ENCODE results near the gene SP4. TPM values are rescaled to one million over a fixed set of nuclear protein-coding genes. Genes with fewer than 3 reads are reported as not detected.

The SP4 gene
- total and polyA plus RNA-seq, 7 donors, result 0.60 to 8.7 (median 3.9) TPM

GRCh38 chr7:21454182-21454581, 26.3 kb downstream of the SP4 start:
- H3K4me1 ChIP-seq, result no peaks in the 10 kb centered on the region
- intact Hi-C loops (cut with DNase I), result no loop called here
- DNase-seq, result no peak
- TF ChIP-seq POLR2AphosphoS5 (IDR thresholded peaks at IDR 0.05), result no peak
- TF ChIP-seq POLR2A (IDR thresholded peaks at IDR 0.05), result no peak
- no peak for TF ChIP-seq CTCF (IDR thresholded peaks at IDR 0.05)
- TF ChIP-seq EP300 (IDR thresholded peaks at IDR 0.05), result no peak
- H3K27me3 ChIP-seq, result no peaks in the 10 kb centered on the region
- no peaks in the 10 kb centered on the region for H3K9me3 ChIP-seq
- peaks cover 0 to 7% (median 0%) of the 10 kb centered on the region in 4 donors for H3K36me3 ChIP-seq
- H3K4me3 ChIP-seq, result no peak overlapping the region
- no peak overlapping the region for H3K27ac ChIP-seq

DNA sequence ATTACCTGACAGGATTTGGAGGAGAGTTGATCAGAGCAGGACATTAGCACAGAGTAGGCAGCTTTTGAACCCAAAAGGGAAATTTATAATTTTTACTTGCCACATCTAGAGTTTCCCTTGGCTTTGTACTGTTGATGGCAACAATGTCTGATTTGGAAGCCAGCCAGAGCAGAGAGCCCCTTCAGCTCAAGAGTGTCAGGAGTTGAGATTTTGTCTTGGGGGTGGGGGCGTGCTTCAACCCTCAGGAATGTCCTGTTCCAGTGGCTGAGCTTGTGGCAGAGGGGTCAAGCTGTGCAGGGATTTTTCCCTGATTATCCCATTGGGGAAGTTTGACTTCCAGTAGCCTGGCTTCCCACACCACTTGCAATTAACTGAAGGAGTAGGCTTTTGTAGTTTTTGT, 27.0 kb downstream of the SP4 start:
- no peak for DNase-seq
- Histone ChIP-seq H3K4me1 (no peaks in the 10 kb centered on the region), H3K9me3 (no peaks in the 10 kb centered on the region), H3K36me3 (peaks cover 0 to 7% (median 0%) of the 10 kb centered on the region in 4 donors), H3K27ac (no peak overlapping the region), H3K27me3 (no peaks in the 10 kb centered on the region), H3K4me3 (no peak overlapping the region)
- no peak for TF ChIP-seq EP300 (IDR thresholded peaks at IDR 0.05)
- no peak for TF ChIP-seq POLR2AphosphoS5 (IDR thresholded peaks at IDR 0.05)
- no peak for TF ChIP-seq POLR2A (IDR thresholded peaks at IDR 0.05)
- intact Hi-C loops (cut with DNase I), result no loop called here
- WGBS, 2 donors, result 95 to 98% methylated on average over 1 of the region's 1 CpG

DNA sequence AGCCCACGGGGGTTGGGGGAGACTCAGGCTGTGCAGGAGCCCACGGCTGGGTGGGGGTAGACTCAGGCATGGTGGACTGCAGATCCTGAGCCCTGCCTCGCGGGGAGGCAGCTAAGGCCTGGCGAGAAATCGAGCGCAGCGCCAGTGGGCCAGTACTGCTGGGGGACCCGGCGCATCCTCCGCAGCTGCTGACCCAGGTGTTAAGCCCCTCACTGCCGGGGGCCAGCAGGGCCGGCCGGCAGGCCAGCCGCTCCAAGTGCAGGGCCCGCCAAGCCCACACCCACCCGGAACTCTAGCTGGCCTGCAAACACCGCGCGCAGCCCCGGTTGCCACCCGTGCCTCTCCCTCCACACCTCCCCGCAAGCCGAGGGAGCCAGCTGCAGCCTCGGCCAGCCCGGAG, 33.4 kb downstream of the SP4 start:
- WGBS, 2 donors, result 98 to 99% methylated on average over 26 of the region's 26 CpGs
- no peak for DNase-seq
- intact Hi-C loops (cut with DNase I), result no loop called here
- no peak overlapping the region for H3K4me3 ChIP-seq
- TF ChIP-seq POLR2AphosphoS5 (IDR thresholded peaks at IDR 0.05), result no peak
- no peak for TF ChIP-seq POLR2A (IDR thresholded peaks at IDR 0.05)
- TF ChIP-seq CTCF (IDR thresholded peaks at IDR 0.05), result no peak
- no peak for TF ChIP-seq EP300 (IDR thresholded peaks at IDR 0.05)
- H3K27me3 ChIP-seq, result no peaks in the 10 kb centered on the region
- H3K4me1 ChIP-seq, result no peaks in the 10 kb centered on the region
- H3K9me3 ChIP-seq, result no peaks in the 10 kb centered on the region
- H3K27ac ChIP-seq, result no peak overlapping the region
- H3K36me3 ChIP-seq, result no peaks in the 10 kb centered on the region

GRCh38 chr7:21462081-21462480, 34.2 kb downstream of the SP4 start:
- WGBS, 2 donors, result 89 to 95% methylated on average over 3 of the region's 3 CpGs
- H3K36me3 ChIP-seq, result no peaks in the 10 kb centered on the region
- no peak overlapping the region for H3K27ac ChIP-seq
- DNase-seq, result no peak
- TF ChIP-seq POLR2AphosphoS5 (IDR thresholded peaks at IDR 0.05) (no peak), CTCF (IDR thresholded peaks at IDR 0.05) (no peak)
- H3K4me3 ChIP-seq, result no peak overlapping the region
- H3K4me1 ChIP-seq, result no peaks in the 10 kb centered on the region
- no peaks in the 10 kb centered on the region for H3K9me3 ChIP-seq
- H3K27me3 ChIP-seq, result no peaks in the 10 kb centered on the region
- intact Hi-C loops (cut with DNase I), result no loop called here

- no peak for TF ChIP-seq CTCF (IDR thresholded peaks at IDR 0.05)
- TF ChIP-seq POLR2A (IDR thresholded peaks at IDR 0.05), result no peak
- no peak for TF ChIP-seq POLR2AphosphoS5 (IDR thresholded peaks at IDR 0.05)
- TF ChIP-seq EP300 (IDR thresholded peaks at IDR 0.05), result no peak
- Histone ChIP-seq H3K4me1 (no peaks in the 10 kb centered on the region), H3K36me3 (no peaks in the 10 kb centered on the region), H3K9me3 (no peaks in the 10 kb centered on the region), H3K27ac (no peak overlapping the region), H3K27me3 (no peaks in the 10 kb centered on the region), H3K4me3 (no peak overlapping the region)
- no peak for DNase-seq
- intact Hi-C loops (cut with DNase I), result no loop called here
- 76 to 82% methylated on average over 4 of the region's 4 CpGs for WGBS, 2 donors
Measured at GRCh38 chr7:21463524-21463923, 35.6 kb downstream of the SP4 start.

All from sigmoid colon (tissue), 7 donors.